Memory B cell (primary cell): ENCODE measurements around the gene CNTN2.

Source experiments
- ATAC-seq: fragments of 150-1000 bp; cut with Tn5 transposase; 2 replicates; pipeline ENCODE4 v1.10.0; 2021; ENCODE audit warnings: low read depth, mild to moderate bottlenecking, moderate library complexity
- DNase-seq, 2 donors: peaks; one replicate each; pipeline ENCODE4 v3.0.0; 2022; ENCODE audit warnings: low spot score in 2 of 2
- H3K27ac Mint-ChIP-seq: one replicate; pipeline ENCODE4 v1.8.0; 2022; ENCODE audit warnings: mild to moderate bottlenecking, moderate library complexity, mixed read lengths
- H3K27me3 Mint-ChIP-seq: one replicate; pipeline ENCODE4 v1.8.0; 2022; ENCODE audit warnings: mixed read lengths
- H3K36me3 Mint-ChIP-seq: one replicate; pipeline ENCODE4 v1.8.0; 2022; ENCODE audit warnings: mild to moderate bottlenecking, mixed read lengths
- H3K4me1 Mint-ChIP-seq: one replicate; pipeline ENCODE4 v1.8.0; 2022; ENCODE audit warnings: mixed read lengths
- H3K4me3 Mint-ChIP-seq: one replicate; pipeline ENCODE4 v1.8.0; 2022; ENCODE audit warnings: mild to moderate bottlenecking, moderate library complexity, mixed read lengths
- H3K9me3 Mint-ChIP-seq: one replicate; pipeline ENCODE4 v1.8.0; 2022; ENCODE audit warnings: mixed read lengths

The CNTN2 gene

GRCh38 chr1:205030896-205031295 lies 12.1 kb upstream of the CNTN2 start:
- Mint-ChIP-seq H3K4me3 (no peak overlapping the region), H3K4me1 (no peaks in the 10 kb centered on the region), H3K9me3 (peaks cover 2% of the 10 kb centered on the region), H3K36me3 (peaks cover 2% of the 10 kb centered on the region), H3K27me3 (peaks cover 3% of the 10 kb centered on the region), H3K27ac (no peak overlapping the region)
- ATAC-seq, result no peak
- no peak for DNase-seq

- H3K27ac Mint-ChIP-seq, result no peak overlapping the region
- no peak for ATAC-seq
- no peak overlapping the region for H3K4me3 Mint-ChIP-seq
Observed at GRCh38 chr1:205032508-205032907, 10.5 kb upstream of the CNTN2 start.

GRCh38 chr1:205037539-205037938 lies 5.5 kb upstream of the CNTN2 start:
- Mint-ChIP-seq H3K36me3 (peaks cover 2% of the 10 kb centered on the region), H3K4me3 (no peak overlapping the region), H3K4me1 (no peaks in the 10 kb centered on the region), H3K9me3 (peaks cover 3% of the 10 kb centered on the region), H3K27me3 (peaks cover 22% of the 10 kb centered on the region), H3K27ac (no peak overlapping the region)
- ATAC-seq (no peak), DNase-seq (no peak)

More at GRCh38 chr1:205032508-205032907, 10.5 kb upstream of the CNTN2 start:
- no peak for DNase-seq
- H3K9me3 Mint-ChIP-seq, result peaks cover 3% of the 10 kb centered on the region
- no peaks in the 10 kb centered on the region for H3K4me1 Mint-ChIP-seq
- H3K36me3 Mint-ChIP-seq, result peaks cover 2% of the 10 kb centered on the region
- peaks cover 8% of the 10 kb centered on the region for H3K27me3 Mint-ChIP-seq

GRCh38 chr1:205038132-205038786 lies 4.8 kb upstream of the CNTN2 start:
- Mint-ChIP-seq H3K9me3 (peaks cover 3% of the 10 kb centered on the region), H3K27me3 (peaks cover 22% of the 10 kb centered on the region), H3K36me3 (peaks cover 2% of the 10 kb centered on the region), H3K4me1 (no peaks in the 10 kb centered on the region), H3K27ac (no peak overlapping the region), H3K4me3 (no peak overlapping the region)
- DNase-seq, result no peak
- no peak for ATAC-seq

GRCh38 chr1:205041001-205041715 lies 1.9 kb upstream of the CNTN2 start:
- peaks cover 35% of the 10 kb centered on the region for H3K27me3 Mint-ChIP-seq
- H3K36me3 Mint-ChIP-seq, result no peaks in the 10 kb centered on the region
- DNase-seq (no peak), ATAC-seq (no peak)
- no peak overlapping the region for H3K27ac Mint-ChIP-seq
- H3K4me3 Mint-ChIP-seq, result no peak overlapping the region
- peaks cover 2% of the 10 kb centered on the region for H3K9me3 Mint-ChIP-seq
- H3K4me1 Mint-ChIP-seq, result no peaks in the 10 kb centered on the region

GRCh38 chr1:205041998-205042910 lies 758 bp upstream of the CNTN2 start:
- ATAC-seq (no peak), DNase-seq (no peak)
- Mint-ChIP-seq H3K9me3 (no peaks in the 10 kb centered on the region), H3K27ac (no peak overlapping the region), H3K27me3 (peaks cover 31% of the 10 kb centered on the region), H3K36me3 (no peaks in the 10 kb centered on the region), H3K4me1 (no peaks in the 10 kb centered on the region), H3K4me3 (no peak overlapping the region)

GRCh38 chr1:205043866-205044265 lies 854 bp downstream of the CNTN2 start:
- peaks cover 31% of the 10 kb centered on the region for H3K27me3 Mint-ChIP-seq
- H3K27ac Mint-ChIP-seq, result no peak overlapping the region
- H3K36me3 Mint-ChIP-seq, result no peaks in the 10 kb centered on the region
- H3K4me3 Mint-ChIP-seq, result no peak overlapping the region
- H3K9me3 Mint-ChIP-seq, result no peaks in the 10 kb centered on the region
- DNase-seq (no peak), ATAC-seq (no peak)
- H3K4me1 Mint-ChIP-seq, result no peaks in the 10 kb centered on the region

- DNase-seq, result no peak
- no peaks in the 10 kb centered on the region for H3K4me1 Mint-ChIP-seq
- no peaks in the 10 kb centered on the region for H3K36me3 Mint-ChIP-seq
- no peak for ATAC-seq
- H3K27me3 Mint-ChIP-seq, result peaks cover 31% of the 10 kb centered on the region
- no peak overlapping the region for H3K4me3 Mint-ChIP-seq
- H3K9me3 Mint-ChIP-seq, result no peaks in the 10 kb centered on the region
- no peak overlapping the region for H3K27ac Mint-ChIP-seq
Observed at GRCh38 chr1:205044741-205045140, 1.7 kb downstream of the CNTN2 start.

- Mint-ChIP-seq H3K4me3 (no peak overlapping the region), H3K4me1 (no peaks in the 10 kb centered on the region), H3K27me3 (peaks cover 31% of the 10 kb centered on the region), H3K27ac (no peak overlapping the region), H3K36me3 (no peaks in the 10 kb centered on the region), H3K9me3 (no peaks in the 10 kb centered on the region)
- ATAC-seq, result no peak
- no peak for DNase-seq
Observed at GRCh38 chr1:205045146-205045545, 2.1 kb downstream of the CNTN2 start.

- no peak for ATAC-seq
- Mint-ChIP-seq H3K27ac (no peak overlapping the region), H3K4me1 (no peaks in the 10 kb centered on the region), H3K27me3 (peaks cover 24% of the 10 kb centered on the region), H3K36me3 (no peaks in the 10 kb centered on the region), H3K4me3 (no peak overlapping the region), H3K9me3 (no peaks in the 10 kb centered on the region)
- DNase-seq, result no peak
Observed at GRCh38 chr1:205046870-205047269, 3.9 kb downstream of the CNTN2 start.

GRCh38 chr1:205047764-205048231 lies 4.8 kb downstream of the CNTN2 start:
- Mint-ChIP-seq H3K27me3 (peaks cover 22% of the 10 kb centered on the region), H3K9me3 (no peaks in the 10 kb centered on the region), H3K4me1 (no peaks in the 10 kb centered on the region), H3K4me3 (no peak overlapping the region), H3K36me3 (no peaks in the 10 kb centered on the region), H3K27ac (no peak overlapping the region)
- ATAC-seq (no peak), DNase-seq (no peak)

- no peak for DNase-seq
- no peak overlapping the region for H3K27ac Mint-ChIP-seq
- H3K4me1 Mint-ChIP-seq, result no peaks in the 10 kb centered on the region
- H3K36me3 Mint-ChIP-seq, result no peaks in the 10 kb centered on the region
- ATAC-seq, result no peak
- no peak overlapping the region for H3K4me3 Mint-ChIP-seq
- no peaks in the 10 kb centered on the region for H3K9me3 Mint-ChIP-seq
- peaks cover 22% of the 10 kb centered on the region for H3K27me3 Mint-ChIP-seq
Observed at GRCh38 chr1:205048382-205048781, 5.4 kb downstream of the CNTN2 start.

- Mint-ChIP-seq H3K4me1 (no peaks in the 10 kb centered on the region), H3K9me3 (no peaks in the 10 kb centered on the region), H3K4me3 (no peak overlapping the region), H3K27ac (no peak overlapping the region), H3K36me3 (no peaks in the 10 kb centered on the region), H3K27me3 (peaks cover 15% of the 10 kb centered on the region)
- DNase-seq (no peak), ATAC-seq (no peak)
Observed at GRCh38 chr1:205049479-205049878, 6.5 kb downstream of the CNTN2 start.

- ATAC-seq, result no peak
- Mint-ChIP-seq H3K27ac (no peak overlapping the region), H3K27me3 (peaks cover 14% of the 10 kb centered on the region), H3K4me3 (no peak overlapping the region), H3K36me3 (no peaks in the 10 kb centered on the region), H3K9me3 (no peaks in the 10 kb centered on the region), H3K4me1 (no peaks in the 10 kb centered on the region)
- DNase-seq, result no peak
Observed at GRCh38 chr1:205052690-205053089, 9.7 kb downstream of the CNTN2 start.
